SU-DHL-6 (cell line): Measurements from ENCODE around the gene MAPK8IP1.

Experiments used
- EZH2phosphoT487 ChIP-seq: fragments of 200-600 bp; sonication (generic), shearing (Covaris generic); conservative IDR thresholded peaks from 2 replicates; pipeline ENCODE4 v1.6.1; 2018; ENCODE audit warnings: mild to moderate bottlenecking, antibody characterized with exemption, low read length, moderate library complexity, mixed read lengths
- TF ChIP-seq, protein P1 (sequence below): fragments of 200-600 bp; sonication (generic); IDR thresholded peaks from one replicate; pipeline ENCODE4 v1.5.1; 2017; ENCODE audit warnings: antibody characterized with exemption, mild to moderate bottlenecking, low read length, moderate library complexity; ENCODE audit not compliant: insufficient read depth, poor library complexity, severe bottlenecking

DNA sequence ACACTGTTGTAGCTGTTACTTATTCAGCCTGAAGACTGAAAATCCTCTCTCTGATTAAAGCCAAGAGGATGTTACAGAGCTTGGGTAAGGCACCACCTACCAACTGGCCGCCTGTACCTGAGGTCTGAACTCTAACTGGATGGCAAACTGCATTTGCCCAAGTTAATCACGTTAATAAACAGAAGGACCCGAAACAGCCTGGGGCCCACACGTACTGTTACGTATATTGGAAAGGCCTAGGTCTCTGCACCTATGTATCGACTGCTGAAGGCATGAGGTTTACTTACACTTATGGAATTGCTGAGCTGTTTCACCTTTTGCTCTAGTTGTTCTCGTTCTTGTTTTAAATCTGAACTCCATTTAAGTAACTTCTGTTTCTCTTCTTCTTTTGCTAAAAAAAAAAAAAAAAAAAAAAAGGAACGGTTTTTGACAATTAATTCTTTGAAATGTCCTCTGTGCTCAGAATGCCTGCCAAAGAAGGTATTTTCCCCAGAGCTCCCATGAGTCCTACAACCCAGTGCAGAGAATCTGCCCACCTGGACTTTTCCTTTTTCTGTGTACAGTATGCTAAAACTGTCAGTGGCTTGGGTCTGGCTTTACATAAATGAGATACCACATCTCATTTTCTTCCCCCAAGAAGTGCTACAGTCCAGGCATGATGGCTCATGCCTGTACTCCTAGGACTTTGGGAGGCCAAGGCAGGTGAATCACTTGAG is 50.1 kb downstream of the MAPK8IP1 start:
- TF ChIP-seq, protein P1, sequence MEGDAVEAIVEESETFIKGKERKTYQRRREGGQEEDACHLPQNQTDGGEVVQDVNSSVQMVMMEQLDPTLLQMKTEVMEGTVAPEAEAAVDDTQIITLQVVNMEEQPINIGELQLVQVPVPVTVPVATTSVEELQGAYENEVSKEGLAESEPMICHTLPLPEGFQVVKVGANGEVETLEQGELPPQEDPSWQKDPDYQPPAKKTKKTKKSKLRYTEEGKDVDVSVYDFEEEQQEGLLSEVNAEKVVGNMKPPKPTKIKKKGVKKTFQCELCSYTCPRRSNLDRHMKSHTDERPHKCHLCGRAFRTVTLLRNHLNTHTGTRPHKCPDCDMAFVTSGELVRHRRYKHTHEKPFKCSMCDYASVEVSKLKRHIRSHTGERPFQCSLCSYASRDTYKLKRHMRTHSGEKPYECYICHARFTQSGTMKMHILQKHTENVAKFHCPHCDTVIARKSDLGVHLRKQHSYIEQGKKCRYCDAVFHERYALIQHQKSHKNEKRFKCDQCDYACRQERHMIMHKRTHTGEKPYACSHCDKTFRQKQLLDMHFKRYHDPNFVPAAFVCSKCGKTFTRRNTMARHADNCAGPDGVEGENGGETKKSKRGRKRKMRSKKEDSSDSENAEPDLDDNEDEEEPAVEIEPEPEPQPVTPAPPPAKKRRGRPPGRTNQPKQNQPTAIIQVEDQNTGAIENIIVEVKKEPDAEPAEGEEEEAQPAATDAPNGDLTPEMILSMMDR: no peak
- no peak for TF ChIP-seq EZH2phosphoT487
